UCSD-AML1 (cell line): ENCODE data around the gene SIPA1.

ENCODE experiments used
- DNase-seq: peaks from one replicate; lab custom pipeline; 2025; ENCODE audit not compliant: unreplicated experiment; lab: John Stamatoyannopoulos, UW

SIPA1 gene

GRCh38 chr11:65637794-65638419, at the start of gene SIPA1:
Gene SIPA1, plus strand, starts transcription at chr11:65638101. Its CDS starts 2,821 bp downstream, at chr11:65640922.
- DNase-seq, result peak; percentile 87

GRCh38 chr11:65588199-65589054, 49.5 kb upstream of the SIPA1 start:
- DNase-seq, result peak; percentile 62

GRCh38 chr11:65589444-65590239, 48.3 kb upstream of the SIPA1 start:
- no peak for DNase-seq

GRCh38 chr11:65590240-65590738, 47.6 kb upstream of the SIPA1 start:
- DNase-seq, result no peak

- no peak for DNase-seq
Measured at GRCh38 chr11:65591939-65592857, 45.7 kb upstream of the SIPA1 start.

GRCh38 chr11:65592858-65593517, 44.9 kb upstream of the SIPA1 start:
- DNase-seq, result no peak

- peak; percentile 36 for DNase-seq
Measured at GRCh38 chr11:65593518-65594414, 44.1 kb upstream of the SIPA1 start.

- DNase-seq, result no peak
Measured at GRCh38 chr11:65595131-65595530, 42.8 kb upstream of the SIPA1 start.

GRCh38 chr11:65595543-65596281, 42.2 kb upstream of the SIPA1 start, which contains the start of gene KCNK7:
Gene KCNK7, minus strand, starts transcription at chr11:65595800. Its CDS starts 28 bp downstream, at chr11:65595772.
- no peak for DNase-seq

GRCh38 chr11:65596520-65596919, 41.4 kb upstream of the SIPA1 start:
- DNase-seq, result no peak

- DNase-seq, result no peak
Measured at GRCh38 chr11:65598258-65598699, 39.6 kb upstream of the SIPA1 start.

- DNase-seq, result no peak
Measured at GRCh38 chr11:65599216-65599954, 38.5 kb upstream of the SIPA1 start.

- no peak for DNase-seq
Measured at GRCh38 chr11:65599955-65600246, 38.0 kb upstream of the SIPA1 start.

GRCh38 chr11:65604258-65604657, 33.6 kb upstream of the SIPA1 start:
- DNase-seq, result no peak

- no peak for DNase-seq
Measured at GRCh38 chr11:65606876-65607613, 30.9 kb upstream of the SIPA1 start.

GRCh38 chr11:65607614-65608426, 30.1 kb upstream of the SIPA1 start:
- no peak for DNase-seq
